IPS-18c (cell line): ENCODE data around the gene RMRP.
"Not testable (repeated sequence)": the region's sequence is repeated elsewhere in the genome, so short reads cannot be mapped to it uniquely, and the experiment has no call there.

Experiments
- H3K4me3 ChIP-seq: 2 replicates; pipeline ENCODE4 v1.7.0; 2013; ENCODE audit warnings: low read depth, mild to moderate bottlenecking, low read length, moderate library complexity; ENCODE audit not compliant: insufficient read depth
- H3K9me3 ChIP-seq: one replicate; pipeline ENCODE4 v1.6.1; 2013; ENCODE audit warnings: mild to moderate bottlenecking, low read length, moderate library complexity; ENCODE audit not compliant: control insufficient read depth, insufficient read depth

Gene RMRP

DNA sequence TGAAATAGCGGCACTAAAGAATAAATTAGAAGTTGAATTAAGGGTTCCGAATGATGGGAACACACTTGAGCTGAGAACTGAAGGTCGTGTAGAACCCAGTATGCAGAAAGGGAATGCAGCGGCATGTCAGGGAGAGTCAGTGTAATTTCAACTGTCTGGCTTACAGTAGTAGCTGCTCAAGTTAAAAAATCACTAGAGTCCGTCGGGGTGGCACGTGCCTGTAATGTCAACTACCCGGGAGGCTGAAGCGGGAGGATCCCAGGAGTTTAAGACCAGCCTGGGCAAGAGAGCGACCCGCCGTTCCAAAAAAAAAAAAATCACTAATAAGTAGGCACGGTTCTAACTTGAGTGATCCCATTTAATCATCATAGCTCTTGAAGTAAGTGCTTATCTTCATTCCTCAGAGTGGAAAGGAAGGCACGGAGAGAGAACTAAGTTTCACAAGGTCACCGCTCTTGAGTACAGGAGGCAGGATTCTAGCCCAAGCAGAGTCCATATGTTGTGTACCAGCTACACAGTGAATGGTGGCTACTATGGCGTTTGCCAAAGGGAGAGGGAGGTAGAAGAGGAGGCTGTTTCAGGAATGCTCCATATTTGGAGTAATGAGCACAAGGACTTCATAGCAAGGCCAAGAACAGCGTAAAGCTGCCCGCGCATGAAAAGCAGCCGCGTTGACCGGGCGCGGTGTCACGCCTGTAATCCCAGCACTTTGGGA lies 831 bp downstream of the RMRP start:
- Histone ChIP-seq H3K9me3 (no peaks in the 10 kb centered on the region), H3K4me3 (peak overlapping the region; percentile 35)

DNA sequence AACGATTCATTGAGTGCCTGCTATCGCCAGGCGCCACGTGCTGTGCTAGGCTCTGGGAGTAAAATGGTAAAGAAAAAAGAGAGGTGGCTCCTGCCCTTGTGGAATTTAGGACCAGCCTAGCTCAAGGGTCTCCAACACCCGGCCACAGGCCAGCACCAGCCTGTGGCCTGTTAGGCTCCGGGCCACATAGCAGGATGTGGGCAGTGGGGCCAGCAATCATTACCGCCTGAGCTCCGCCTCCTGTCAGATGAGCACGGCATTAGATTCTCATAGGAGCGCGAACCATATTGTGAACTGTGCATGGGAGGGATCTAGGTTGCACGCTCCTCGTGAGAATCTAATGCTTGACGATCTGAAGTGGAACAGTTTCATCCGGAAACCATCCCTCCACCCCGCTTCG lies 1.5 kb downstream of the RMRP start:
- Histone ChIP-seq H3K9me3 (no peaks in the 10 kb centered on the region), H3K4me3 (no peak overlapping the region)

DNA sequence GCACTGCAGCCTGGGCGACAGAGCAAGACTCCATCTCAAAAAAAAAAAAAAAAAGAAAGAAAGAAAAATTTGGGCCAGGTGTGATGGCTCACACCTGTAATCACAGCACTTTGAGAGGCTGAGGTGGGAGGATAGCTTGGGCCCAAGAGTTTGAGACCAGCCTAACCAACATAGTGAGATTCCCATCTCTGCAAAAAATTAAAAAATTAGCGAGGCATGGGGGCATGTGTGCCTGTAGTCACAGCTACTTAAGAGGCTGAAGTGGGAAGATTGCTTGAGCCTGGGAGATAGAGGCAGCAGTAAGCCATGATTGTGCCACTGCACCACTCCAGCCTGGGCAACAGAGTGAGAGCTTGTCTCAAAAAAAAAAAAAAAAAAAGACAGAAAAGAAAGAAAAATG lies 4.2 kb downstream of the RMRP start:
- H3K4me3 ChIP-seq: no peak overlapping the region
- no peaks in the 10 kb centered on the region for H3K9me3 ChIP-seq

DNA sequence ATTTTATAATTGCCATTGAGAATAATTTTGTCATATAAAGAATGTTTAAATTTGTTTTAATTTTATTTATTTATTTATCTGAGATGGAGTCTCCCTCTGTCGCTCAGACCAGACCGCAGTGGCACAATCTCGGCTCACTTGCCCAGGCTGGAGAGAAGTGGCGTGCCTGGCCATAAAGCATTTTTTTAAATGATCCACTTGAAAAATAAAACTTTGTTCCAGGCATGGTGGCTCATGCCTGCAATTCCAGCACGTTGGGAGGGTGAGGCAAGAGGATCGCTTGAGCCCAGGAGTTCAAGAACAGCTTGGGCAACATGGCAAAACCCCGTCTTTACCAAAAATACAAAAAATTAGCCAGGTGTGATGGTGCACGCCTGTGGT lies 5.0 kb downstream of the RMRP start:
- no peaks in the 10 kb centered on the region for H3K9me3 ChIP-seq
- no peak overlapping the region for H3K4me3 ChIP-seq

DNA sequence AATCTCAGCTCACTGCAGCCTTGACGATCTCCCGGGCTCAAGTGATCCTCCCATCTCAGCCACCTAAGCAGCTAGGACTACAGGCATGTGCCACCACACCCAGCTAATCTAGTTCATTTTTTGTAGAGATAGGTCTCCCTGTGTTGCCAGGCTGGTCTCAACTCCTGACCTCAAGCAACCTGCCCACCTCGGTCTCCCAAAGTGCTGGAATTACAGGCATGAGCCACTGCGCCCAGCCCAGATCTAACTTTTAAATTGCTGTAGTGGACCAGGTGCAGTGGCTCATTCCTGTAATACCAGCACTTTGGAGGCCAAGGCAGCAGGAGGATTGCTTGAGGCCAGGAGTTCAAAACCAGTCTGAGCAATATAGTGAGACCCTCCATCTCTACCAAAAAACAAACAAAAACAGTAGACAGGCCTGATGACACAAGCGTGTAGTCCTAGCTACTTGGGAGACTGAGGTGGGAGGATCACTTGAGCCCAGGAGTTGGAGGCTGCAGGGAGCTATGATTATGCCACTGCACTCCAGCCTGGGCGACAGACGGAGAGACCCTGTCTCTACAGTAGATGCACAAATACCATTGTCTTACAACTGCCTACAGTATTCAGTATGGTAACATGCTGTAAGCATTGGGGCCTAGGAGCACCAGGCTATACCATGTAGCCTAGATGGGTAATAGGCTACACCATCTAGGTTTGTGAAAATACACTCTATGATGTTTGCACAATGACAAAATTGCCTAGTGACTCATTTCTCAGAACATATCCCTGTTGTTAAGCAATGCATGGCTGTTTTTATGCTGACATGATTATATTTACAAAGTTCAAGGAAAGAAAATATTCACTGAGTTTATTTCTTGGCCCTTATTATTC lies 5.6 kb downstream of the RMRP start:
- H3K9me3 ChIP-seq: no peaks in the 10 kb centered on the region
- H3K4me3 ChIP-seq: no peak overlapping the region

DNA sequence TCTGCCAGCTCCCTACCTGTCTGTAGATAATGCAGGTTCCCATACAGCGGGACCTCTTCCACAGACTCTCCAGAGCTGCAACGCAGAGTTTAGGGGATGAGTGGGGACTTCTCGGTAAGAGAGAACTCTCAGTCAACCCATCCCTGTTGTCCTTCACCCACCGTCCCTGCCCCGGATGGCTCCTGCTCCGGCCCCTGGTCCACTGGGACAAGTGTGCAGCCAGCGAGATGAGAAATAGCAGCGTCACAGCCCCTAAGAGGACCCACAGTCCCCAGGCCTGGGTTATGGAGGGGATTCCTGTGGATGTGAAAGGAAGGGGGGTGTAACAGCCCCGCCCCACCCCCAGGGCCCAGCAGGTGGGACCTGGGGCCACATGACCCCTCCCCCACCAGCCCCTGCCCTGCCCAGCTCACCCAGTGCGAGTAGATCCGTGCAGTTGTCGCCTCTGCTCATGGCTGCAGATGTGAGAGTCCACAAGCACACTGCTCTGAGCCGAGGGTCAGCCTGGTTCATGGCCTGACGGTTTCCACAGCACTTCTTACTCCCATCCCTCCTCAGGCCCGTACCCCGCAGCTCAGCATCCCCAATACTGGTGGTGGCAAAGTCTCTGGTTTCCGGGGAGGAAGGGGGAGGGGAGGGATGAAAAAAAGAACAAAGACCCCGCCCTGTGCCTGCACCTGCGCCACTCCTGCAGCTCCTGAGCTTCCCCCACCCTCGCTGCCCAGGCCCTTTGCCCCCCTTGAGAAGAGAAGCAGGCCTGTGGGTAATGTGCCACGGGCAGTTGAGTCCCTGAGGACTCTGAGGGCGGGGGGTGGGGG lies 7.3 kb downstream of the RMRP start, which contains the start of gene SIT1:
Gene SIT1, minus strand, starts transcription at position 591 of the 818 bp plus-strand sequence. Its CDS starts 78 bp downstream, at position 513.
- Histone ChIP-seq H3K4me3 (peak within 1 kb of the TSS; percentile 16; the same call in 1 of the 2 replicates), H3K9me3 (no peaks in the 10 kb centered on the region)

DNA sequence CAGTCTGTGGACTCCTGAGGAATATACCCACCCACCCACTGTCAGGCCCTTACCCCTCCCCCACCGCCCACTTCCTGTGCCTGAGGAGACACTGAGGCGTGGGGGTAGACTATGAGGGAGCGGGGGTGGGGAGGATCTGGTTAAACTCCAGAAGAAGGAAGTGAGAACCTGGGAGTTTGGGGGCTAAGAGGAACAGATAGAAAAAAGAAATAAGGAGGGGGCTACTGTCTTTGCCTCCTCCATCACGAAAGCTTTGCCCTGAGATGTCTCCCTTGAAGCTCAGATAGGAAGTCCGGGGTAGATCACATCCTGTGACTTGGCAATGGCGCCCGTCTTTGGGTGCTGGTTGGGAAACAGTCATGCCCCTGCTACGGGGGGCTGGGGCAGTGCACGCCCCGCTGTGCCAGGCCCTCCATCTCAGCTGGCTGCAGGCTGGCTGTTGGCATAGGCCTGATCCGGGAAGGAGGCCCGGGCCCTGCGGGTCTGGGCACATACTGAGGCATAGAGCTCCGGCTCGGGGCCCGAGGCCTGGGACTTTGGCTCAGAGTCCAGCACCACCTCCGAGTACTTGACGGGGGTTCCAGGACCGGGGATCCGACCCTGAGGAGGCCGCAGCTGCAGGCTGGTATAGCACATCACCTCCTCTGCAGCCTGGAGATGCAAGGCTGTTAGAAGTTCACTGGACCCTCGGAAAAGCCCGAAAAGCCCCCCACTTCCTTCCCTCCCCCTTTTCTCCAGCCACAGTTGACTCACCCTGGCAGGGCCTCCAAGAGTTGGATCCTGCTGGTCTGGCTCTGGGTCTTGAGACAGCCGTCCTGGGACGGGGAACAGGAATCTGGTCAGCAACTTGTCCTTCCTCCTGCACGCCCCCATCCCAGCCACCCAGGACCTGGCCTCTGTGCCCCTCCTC lies 8.1 kb downstream of the RMRP start:
- H3K4me3 ChIP-seq: no peak overlapping the region

DNA sequence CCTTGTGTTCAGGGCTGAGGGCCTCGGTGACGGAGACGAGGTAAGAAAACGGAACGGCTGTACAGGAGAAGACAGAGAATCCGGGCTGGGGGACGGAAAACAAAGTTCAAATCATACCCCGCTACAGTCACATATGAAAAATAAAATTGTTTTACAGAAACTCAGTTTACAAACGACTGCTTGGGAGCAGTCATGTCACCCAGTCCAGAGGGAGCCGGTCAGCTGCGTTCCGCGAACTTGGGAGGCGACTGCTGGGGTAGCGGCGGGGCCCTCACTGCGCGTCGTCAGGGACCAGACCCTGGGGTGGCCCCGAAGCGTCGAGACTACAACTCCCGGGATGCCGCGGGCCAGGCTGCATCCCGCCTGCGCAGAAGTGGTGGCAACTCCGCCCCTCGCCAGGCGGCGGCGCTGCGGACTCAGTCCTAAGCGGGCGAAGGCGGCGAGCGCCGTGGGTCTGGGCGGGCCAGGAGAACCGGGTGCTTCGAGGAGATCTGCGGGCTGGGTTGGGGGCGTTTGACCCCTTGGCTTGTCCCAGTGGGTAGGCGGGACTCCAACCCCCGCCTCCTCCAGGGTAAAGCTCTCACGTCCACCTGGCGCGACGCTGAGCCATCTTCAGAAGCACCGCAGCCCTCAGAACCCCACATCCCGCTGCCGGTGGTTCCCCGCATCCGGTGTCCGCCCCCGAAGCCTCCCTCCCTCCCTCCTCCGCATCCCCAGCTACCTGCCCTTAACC lies 11.1 kb downstream of the RMRP start:
- Histone ChIP-seq H3K9me3 (no peaks in the 10 kb centered on the region), H3K4me3 (peak overlapping the region; percentile 82)

More for the DNA sequence above, 8.1 kb downstream of the RMRP start:
- H3K9me3 ChIP-seq: no peaks in the 10 kb centered on the region

DNA sequence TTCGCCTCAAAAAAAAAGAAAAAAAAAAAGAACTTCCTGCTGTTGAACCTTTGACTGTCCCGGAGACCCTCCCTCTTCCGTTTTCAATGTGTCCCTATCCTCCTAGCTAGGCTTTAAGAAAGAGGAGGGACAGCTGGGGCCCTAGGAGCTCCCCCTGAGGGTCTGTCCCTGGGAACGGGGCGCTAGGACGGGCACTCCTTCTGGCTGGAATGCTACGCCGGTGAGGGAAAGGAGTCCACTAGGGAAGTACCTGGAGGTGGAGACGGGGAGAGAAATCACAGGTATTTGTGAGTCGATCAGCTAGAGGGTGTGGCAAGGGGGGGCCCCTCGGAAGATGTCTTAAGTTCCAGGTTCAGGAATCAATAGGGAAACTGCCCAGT lies 11.7 kb downstream of the RMRP start:
- H3K4me3 ChIP-seq: peak overlapping the region; percentile 82
- no peaks in the 10 kb centered on the region for H3K9me3 ChIP-seq

DNA sequence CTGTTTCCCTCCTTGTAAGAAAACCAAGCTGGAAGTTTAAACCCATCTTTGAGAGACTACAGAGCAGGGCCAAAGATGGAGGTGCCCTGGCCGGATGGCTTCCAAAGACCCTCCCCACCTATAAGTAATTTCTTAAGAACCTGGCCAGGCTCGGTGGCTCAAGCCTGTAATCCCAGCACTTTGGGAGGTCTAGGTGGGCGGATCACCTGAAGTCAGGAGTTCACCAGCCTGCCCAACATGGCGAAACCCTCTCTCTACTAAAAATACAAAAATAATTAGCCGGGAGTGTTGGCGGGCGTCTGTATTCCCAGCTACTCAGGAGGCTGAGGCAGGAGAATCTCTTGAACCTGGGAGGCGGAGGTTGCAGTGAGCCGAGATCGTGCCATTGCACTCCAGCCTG lies 12.1 kb downstream of the RMRP start:
- not testable (repeated sequence) for H3K9me3 ChIP-seq
- peak overlapping the region; percentile 82; the same call in 1 of the 2 replicates for H3K4me3 ChIP-seq

DNA sequence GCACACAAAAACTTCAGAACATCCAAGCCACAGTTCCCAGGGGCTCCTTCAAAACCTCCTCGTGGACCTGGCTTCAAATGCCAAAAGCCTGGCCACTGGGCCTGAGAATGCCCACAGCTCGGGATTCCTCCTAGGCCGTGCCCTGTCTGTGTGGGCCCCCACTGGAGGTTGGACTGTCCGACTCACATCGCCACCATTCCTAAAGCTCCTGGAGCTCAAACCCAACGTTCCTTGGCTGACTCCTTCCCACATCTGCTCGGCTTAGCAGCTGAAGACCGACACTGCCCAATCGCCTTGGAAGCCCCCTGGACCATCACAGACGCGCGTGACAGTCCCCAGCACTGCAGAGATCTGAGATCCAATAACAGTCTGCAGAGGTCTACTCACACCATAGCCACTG lies 14.8 kb downstream of the RMRP start:
- Histone ChIP-seq H3K4me3 (no peak overlapping the region), H3K9me3 (no peaks in the 10 kb centered on the region)

DNA sequence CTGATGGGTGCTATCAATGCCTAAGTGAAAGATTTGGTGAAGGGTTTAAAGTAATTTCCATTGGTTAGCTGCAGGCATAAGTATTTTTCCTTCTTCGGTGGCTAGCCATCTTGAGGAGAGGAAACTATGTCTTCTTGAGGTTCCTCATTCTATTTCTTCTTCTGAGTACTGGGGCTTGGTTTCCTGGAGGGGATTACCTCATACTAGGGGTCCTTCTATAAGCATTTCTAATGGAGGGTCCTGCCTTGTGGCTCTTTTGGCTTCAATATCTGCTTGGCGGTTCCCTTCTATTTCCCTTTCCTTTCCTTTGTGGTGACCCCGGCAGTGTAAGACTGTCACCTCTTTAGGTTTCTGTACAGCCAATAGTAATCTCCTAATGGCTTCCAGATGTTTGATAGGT lies 16.3 kb downstream of the RMRP start:
- not testable (repeated sequence) for H3K4me3 ChIP-seq, H3K9me3 ChIP-seq

DNA sequence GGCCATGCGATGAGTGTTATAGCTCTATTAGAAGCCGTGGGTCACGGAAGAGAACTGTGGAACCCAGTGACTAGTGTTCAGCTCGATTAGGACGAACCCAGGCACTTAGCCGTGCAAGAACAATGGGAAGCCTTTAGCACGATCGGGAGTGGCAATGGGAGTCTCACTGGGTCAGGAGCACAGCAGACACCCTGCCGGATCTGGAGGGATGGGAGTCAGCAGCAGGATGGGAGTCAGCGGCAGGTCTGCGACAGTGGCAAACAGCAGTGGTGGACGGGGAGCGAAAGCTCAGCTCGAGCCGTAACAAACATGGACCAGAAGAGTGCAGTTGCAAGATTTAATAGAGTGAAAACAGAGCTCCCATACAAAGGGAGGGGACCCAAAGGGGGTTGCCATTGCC lies 17.4 kb downstream of the RMRP start:
- H3K4me3 ChIP-seq, H3K9me3 ChIP-seq: not testable (repeated sequence)

DNA sequence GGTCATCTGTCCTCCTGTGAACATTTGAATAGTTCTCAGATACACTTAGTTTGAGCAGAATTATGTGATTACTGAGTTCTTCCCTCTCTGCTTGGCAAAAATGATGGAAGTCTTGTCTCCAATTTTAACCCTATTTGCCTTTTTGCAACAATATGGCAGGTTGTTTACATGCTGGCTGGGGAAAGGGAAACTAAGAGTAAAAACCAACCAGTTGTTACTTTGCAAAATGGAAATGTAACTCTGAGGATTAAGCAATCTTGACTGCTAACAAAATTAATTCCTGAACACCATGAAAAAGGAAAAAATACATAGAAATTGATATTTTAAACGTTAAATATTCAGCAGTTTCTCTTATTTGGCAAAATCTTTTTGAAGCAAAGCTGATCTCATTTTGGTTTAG lies 18.2 kb downstream of the RMRP start:
- no peaks in the 10 kb centered on the region for H3K9me3 ChIP-seq
- H3K4me3 ChIP-seq: no peak overlapping the region

DNA sequence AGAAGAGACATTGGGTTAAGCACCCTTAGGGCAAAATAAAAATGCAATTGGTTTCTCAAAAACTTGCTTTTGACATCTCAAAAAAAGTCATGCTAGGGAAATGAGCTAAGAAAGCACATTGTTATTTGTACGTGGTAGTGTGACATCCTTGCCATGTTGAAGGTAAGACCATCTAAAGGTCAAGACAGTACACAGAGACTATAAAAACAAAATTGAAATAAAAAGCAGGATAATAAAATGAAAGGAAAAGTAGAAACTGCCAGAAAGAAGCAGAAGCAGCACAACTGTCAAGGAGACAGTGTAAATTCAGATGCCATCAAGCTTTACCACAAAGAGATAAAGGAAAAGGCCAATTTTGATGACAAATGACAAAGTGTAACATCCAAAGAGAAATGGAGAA lies 18.6 kb downstream of the RMRP start:
- not testable (repeated sequence) for H3K4me3 ChIP-seq

DNA sequence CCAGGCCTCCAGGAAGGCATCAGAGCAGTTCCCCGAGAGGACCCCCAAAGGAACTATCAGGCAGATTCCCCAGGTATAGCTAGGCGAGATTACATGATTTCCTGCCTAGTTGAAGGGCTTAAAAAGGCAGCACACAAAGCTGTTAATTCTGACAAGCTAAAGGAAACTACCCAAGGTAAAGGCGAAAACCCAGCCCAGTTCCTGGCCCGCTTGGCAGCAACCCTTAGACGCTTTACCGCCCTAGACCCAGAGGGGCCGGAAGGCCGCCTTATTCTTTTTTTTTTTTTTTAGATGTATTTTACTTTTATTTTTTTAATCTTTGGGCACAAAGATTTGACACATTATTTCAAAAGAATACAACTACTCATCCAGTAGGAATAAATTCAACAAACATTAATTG lies 19.1 kb downstream of the RMRP start:
- H3K9me3 ChIP-seq, H3K4me3 ChIP-seq: not testable (repeated sequence)

More for the DNA sequence above, 18.6 kb downstream of the RMRP start:
- not testable (repeated sequence) for H3K9me3 ChIP-seq
